Stimulated activated CD8-positive, alpha-beta memory T cell treated with anti-CD3 and anti-CD28 coated beads, Interleukin-15, amount 100 ng/mL, for 24 hours (primary cell): ENCODE data around the gene CNTN2.

Experiments
- DNase-seq: peaks from one replicate; pipeline ENCODE4 v3.0.0-alpha.2; 2020; ENCODE audit warnings: low read depth

The CNTN2 gene

GRCh38 chr1:205127646-205128045 is 84.6 kb downstream of the CNTN2 start:
- no peak for DNase-seq
